ENCODE results near the gene MOCS1. TPM values are rescaled to one million over a fixed set of nuclear protein-coding genes. Genes with fewer than 3 reads are reported as not detected.

Gene MOCS1
- total and polyA plus RNA-seq, 9 of the 15 experiments (the other 6 are each of a cell fraction or from before 2014, with no cell fraction given) = 0.69 to 12.7 (median 8.7) TPM

DNA sequence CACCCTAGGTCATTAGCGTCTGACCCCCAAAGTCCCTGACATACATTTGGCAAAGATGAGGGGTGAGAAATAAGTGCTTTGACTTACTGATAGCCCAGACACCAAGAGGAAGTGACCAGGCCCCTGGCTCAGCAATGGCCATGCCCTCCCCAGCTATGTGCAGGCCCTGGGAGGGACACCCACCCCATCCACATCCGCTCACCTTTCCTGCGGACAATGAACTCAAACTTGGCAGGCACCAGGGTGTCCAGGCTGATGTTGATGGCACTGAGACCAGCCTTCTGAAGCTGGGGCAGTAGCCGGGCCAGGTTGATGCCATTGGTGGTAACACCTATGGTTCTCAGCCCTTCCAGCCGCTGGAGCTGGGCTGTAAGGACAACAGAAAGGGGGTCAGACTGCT lies 18.4 kb downstream of the MOCS1 start:
- Histone ChIP-seq H3K9me3 (replicated peaks; ENCODE audit: control insufficient read depth, insufficient read depth, low read depth, low read length) (no peaks in the 10 kb centered on the region), H3K4me2 (ENCODE audit: insufficient read depth, low read length) (no peak overlapping the region), H3K36me3 (ENCODE audit: control insufficient read depth, insufficient read depth, low read length) (no peaks in the 10 kb centered on the region; the same call in 2 of the 3 replicates), H3K9ac (ENCODE audit: insufficient read depth in 1 of 2, low read depth in 2 of 2, low read length in 2 of 2) (no peak overlapping the region), H3K4me1 (replicated peaks in 1 of 2; ENCODE audit: control insufficient read depth in 2 of 2, insufficient read depth in 2 of 2, low read length in 2 of 2) (no peaks in the 10 kb centered on the region), H3K79me2 (ENCODE audit: control insufficient read depth, insufficient read depth, low read length) (no peaks in the 10 kb centered on the region), H4K20me1 (replicated peaks; ENCODE audit: control insufficient read depth, insufficient read depth, low read length) (no peaks in the 10 kb centered on the region; the same call in 1 of the 2 replicates), H2AFZ (ENCODE audit: low read depth, low read length) (no peak overlapping the region), H3K4me3 (no peak overlapping the region), H3K27ac (ENCODE audit: extremely low read depth, low read depth, low read length) (no peak overlapping the region), H3K27me3 (ENCODE audit: control insufficient read depth in 2 of 2, insufficient read depth in 2 of 2, low read length in 2 of 2) (peaks cover 0 to 16% of the 10 kb centered on the region in 2 experiments; a peak in 3 of 5 replicates), H3K9me1 (ENCODE audit: control insufficient read depth, insufficient read depth, low read length) (no peaks in the 10 kb centered on the region)
- intact Hi-C loops (cut with micrococcal nuclease) = no loop called here
- CTCF ChIA-PET (ENCODE audit: low intra/inter-chr PET ratio) = no interaction called here
- BruUV-seq (replicated peaks) = no TSS peak
- POLR2A ChIA-PET = interaction anchor here (0.5 kb wide), 1 partner anchor 21 kb away, joined by 3 read pairs; no protein-coding TSS in a partner anchor
- no peak for FAIRE-seq
- TF ChIP-seq ZNF347 (CRISPR knock-in tag; IDR thresholded peaks at IDR 0.05; ENCODE audit: low read depth) = no peak
- no peak for TF ChIP-seq FUS (optimal IDR thresholded peaks at IDR 0.05; ENCODE audit: low read depth, low read length)
- TF ChIP-seq, protein P1, sequence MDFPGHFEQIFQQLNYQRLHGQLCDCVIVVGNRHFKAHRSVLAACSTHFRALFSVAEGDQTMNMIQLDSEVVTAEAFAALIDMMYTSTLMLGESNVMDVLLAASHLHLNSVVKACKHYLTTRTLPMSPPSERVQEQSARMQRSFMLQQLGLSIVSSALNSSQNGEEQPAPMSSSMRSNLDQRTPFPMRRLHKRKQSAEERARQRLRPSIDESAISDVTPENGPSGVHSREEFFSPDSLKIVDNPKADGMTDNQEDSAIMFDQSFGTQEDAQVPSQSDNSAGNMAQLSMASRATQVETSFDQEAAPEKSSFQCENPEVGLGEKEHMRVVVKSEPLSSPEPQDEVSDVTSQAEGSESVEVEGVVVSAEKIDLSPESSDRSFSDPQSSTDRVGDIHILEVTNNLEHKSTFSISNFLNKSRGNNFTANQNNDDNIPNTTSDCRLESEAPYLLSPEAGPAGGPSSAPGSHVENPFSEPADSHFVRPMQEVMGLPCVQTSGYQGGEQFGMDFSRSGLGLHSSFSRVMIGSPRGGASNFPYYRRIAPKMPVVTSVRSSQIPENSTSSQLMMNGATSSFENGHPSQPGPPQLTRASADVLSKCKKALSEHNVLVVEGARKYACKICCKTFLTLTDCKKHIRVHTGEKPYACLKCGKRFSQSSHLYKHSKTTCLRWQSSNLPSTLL (IDR thresholded peaks at IDR 0.05) = no peak
- TF ChIP-seq LEF1 (IDR thresholded peaks at IDR 0.05) = no peak
- no peak for TF ChIP-seq ZNF408 (CRISPR knock-in tag; IDR thresholded peaks at IDR 0.05; ENCODE audit: low read depth)
- TF ChIP-seq KLF1 (tag; IDR thresholded peaks at IDR 0.05) = no peak
- no peak for ATAC-seq
- 19% methylated on average over 5 of the region's 5 CpGs for whole genome bisulfite sequencing (ENCODE audit: insufficient coverage, low coverage, missing lambda C conversion rate)
- in situ Hi-C loops (cut with MboI) = no loop called here
- no peak for DNase-seq (ENCODE audit: extremely low read depth in 1 of 4, low spot score in 3 of 4)
